ENCODE data around the gene FIZ1. TPM values are rescaled to one million over a fixed set of nuclear protein-coding genes. Genes with fewer than 3 reads are reported as not detected.
A peak's percentile ranks its signal among the peaks of the same experiment; 100 is the strongest.

The FIZ1 gene
- total RNA-seq, 1 donor from 2014 or later: 21.2 TPM

- Mint-ChIP-seq H3K9me3 (no peaks in the 10 kb centered on the region), H3K27ac (peak overlapping the region; percentile 61), H3K27me3 (no peaks in the 10 kb centered on the region), H3K4me3 (peak overlapping the region; percentile 84), H3K4me1 (peaks cover 34% of the 10 kb centered on the region), H3K36me3 (ENCODE audit: low read depth) (peaks cover 17% of the 10 kb centered on the region)
- no peak for TF ChIP-seq CTCF (IDR thresholded peaks at IDR 0.05)
- POLR2A ChIA-PET: interaction anchor here (0.6 to 2.5 kb wide), 5 partner anchors 14 to 104 kb away, joined by 3 to 15 read pairs (median 3); partner anchors contain the start of genes FIZ1, U2AF2, ZNF524 and ZNF580
- DNase-seq: no peak
- ATAC-seq (ENCODE audit: low read depth): no peak
- CTCF ChIA-PET: interaction anchor here (1.0 to 1.2 kb wide), 2 partner anchors 73 to 77 kb away, joined by 3 read pairs; partner anchors contain the start of gene U2AF2
- intact Hi-C loops (cut with micrococcal nuclease): loop anchor here (2.0 kb wide), 4 partner anchors 18 to 94 kb away; partner anchors contain the start of genes EPN1, FIZ1, U2AF2 and ZNF580
These were observed 18.0 kb downstream of the FIZ1 start for GRCh38 chr19:55581145-55581822.

GRCh38 chr19:55580628-55581144 is 18.6 kb downstream of the FIZ1 start, which contains the start of gene ZNF579:
TSS of gene ZNF579 (minus strand) at chr19:55580848. CDS start at chr19:55579639, 1,209 bp downstream.
- peak within 1 kb of the TSS; percentile 75 for H3K27ac Mint-ChIP-seq
- H3K27me3 Mint-ChIP-seq: no peaks in the 10 kb centered on the region
- DNase-seq (peak; percentile 68), ATAC-seq (ENCODE audit: low read depth) (peak; percentile 83)
- no peak for TF ChIP-seq CTCF (IDR thresholded peaks at IDR 0.05)
- no peaks in the 10 kb centered on the region for H3K9me3 Mint-ChIP-seq
- ChIA-PET CTCF (interaction anchor here (1.0 to 1.2 kb wide), 2 partner anchors 74 to 77 kb away, joined by 3 read pairs; partner anchors contain the start of gene U2AF2), POLR2A (interaction anchor here (0.6 to 2.5 kb wide), 6 partner anchors 14 to 322 kb away, joined by 3 to 15 read pairs (median 4); partner anchors contain the start of genes FIZ1, PPP6R1 and ZNF524)
- peak within 1 kb of the TSS; percentile 84 for H3K4me3 Mint-ChIP-seq
- H3K4me1 Mint-ChIP-seq: peaks cover 29% of the 10 kb centered on the region
- intact Hi-C loops (cut with micrococcal nuclease): loop anchor here (2.0 kb wide), 4 partner anchors 18 to 94 kb away; partner anchors contain the start of genes EPN1, FIZ1, U2AF2 and ZNF580
- peaks cover 17% of the 10 kb centered on the region for H3K36me3 Mint-ChIP-seq (ENCODE audit: low read depth)

GRCh38 chr19:55579766-55580621 is 19.3 kb downstream of the FIZ1 start:
- H3K4me3 Mint-ChIP-seq: peak overlapping the region; percentile 84
- peaks cover 17% of the 10 kb centered on the region for H3K36me3 Mint-ChIP-seq (ENCODE audit: low read depth)
- TF ChIP-seq CTCF (IDR thresholded peaks at IDR 0.05): no peak
- ATAC-seq (ENCODE audit: low read depth) (peak; percentile 39), DNase-seq (no peak)
- H3K27ac Mint-ChIP-seq: peak overlapping the region; percentile 75
- ChIA-PET CTCF (interaction anchor here (1.0 to 1.2 kb wide), 2 partner anchors 75 to 76 kb away, joined by 3 read pairs; partner anchors contain the start of gene U2AF2), POLR2A (interaction anchor here (0.6 to 2.5 kb wide), 6 partner anchors 19 to 321 kb away, joined by 3 to 15 read pairs (median 4); partner anchors contain the start of genes FIZ1, PPP6R1 and ZNF524)
- peaks cover 24% of the 10 kb centered on the region for H3K4me1 Mint-ChIP-seq
- no peaks in the 10 kb centered on the region for H3K27me3 Mint-ChIP-seq
- H3K9me3 Mint-ChIP-seq: no peaks in the 10 kb centered on the region
- intact Hi-C loops (cut with micrococcal nuclease): loop anchor here (2.0 kb wide), 4 partner anchors 19 to 95 kb away; partner anchors contain the start of genes EPN1, FIZ1, U2AF2 and ZNF580

- peaks cover 20% of the 10 kb centered on the region for H3K4me1 Mint-ChIP-seq
- H3K9me3 Mint-ChIP-seq: no peaks in the 10 kb centered on the region
- ChIA-PET CTCF (no interaction called here), POLR2A (no interaction called here)
- ATAC-seq (ENCODE audit: low read depth): no peak
- H3K27ac Mint-ChIP-seq: peak overlapping the region; percentile 75
- TF ChIP-seq CTCF (IDR thresholded peaks at IDR 0.05): no peak
- DNase-seq: no peak
- no peaks in the 10 kb centered on the region for H3K27me3 Mint-ChIP-seq
- peak overlapping the region; percentile 84 for H3K4me3 Mint-ChIP-seq
- H3K36me3 Mint-ChIP-seq (ENCODE audit: low read depth): peaks cover 17% of the 10 kb centered on the region
- intact Hi-C loops (cut with micrococcal nuclease): no loop called here
These were observed 20.3 kb downstream of the FIZ1 start for GRCh38 chr19:55578761-55579747.

All from activated B cell treated with CpG ODN at 0.5 μM for 24 hours (primary cell).